SIG-M5 treated with dmso at 0.1 percent for 504 hours (cell line): ENCODE results near the gene NFE2L2.
"Not testable (repeated sequence)": the region's sequence is repeated elsewhere in the genome, so short reads cannot be mapped to it uniquely, and the experiment has no call there.

Source experiments
- DNase-seq: peaks from one replicate; lab custom pipeline; 2025; ENCODE audit not compliant: unreplicated experiment; lab: John Stamatoyannopoulos, UW

NFE2L2 gene

GRCh38 chr2:177204417-177204816, 60.1 kb downstream of the NFE2L2 start:
- DNase-seq: no peak

- no peak for DNase-seq
These were observed 62.6 kb downstream of the NFE2L2 start for GRCh38 chr2:177201919-177202346.

- DNase-seq: not testable (repeated sequence)
These were observed 64.1 kb downstream of the NFE2L2 start for GRCh38 chr2:177200419-177200818.

- DNase-seq: no peak
These were observed 69.3 kb downstream of the NFE2L2 start for GRCh38 chr2:177195194-177195593.

GRCh38 chr2:177193240-177193639, 71.3 kb downstream of the NFE2L2 start:
- DNase-seq: no peak

GRCh38 chr2:177192788-177193187, 71.7 kb downstream of the NFE2L2 start:
- DNase-seq: no peak

GRCh38 chr2:177190941-177191340, 73.6 kb downstream of the NFE2L2 start:
- DNase-seq: no peak

- DNase-seq: no peak
These were observed 75.8 kb downstream of the NFE2L2 start for GRCh38 chr2:177188482-177189469.

GRCh38 chr2:177187631-177188312, 76.8 kb downstream of the NFE2L2 start:
- peak; percentile 73 for DNase-seq

GRCh38 chr2:177186038-177186437, 78.5 kb downstream of the NFE2L2 start:
- DNase-seq: not testable (repeated sequence)

GRCh38 chr2:177184606-177185005, 79.9 kb downstream of the NFE2L2 start:
- DNase-seq: no peak

- no peak for DNase-seq
These were observed 80.7 kb downstream of the NFE2L2 start for GRCh38 chr2:177183860-177184259.
